ENCODE results near the gene ZNF613.

GRCh38 chr19:51921949-51922348 is 5.3 kb upstream of the ZNF613 start:
- TF ChIP-seq, protein P1, sequence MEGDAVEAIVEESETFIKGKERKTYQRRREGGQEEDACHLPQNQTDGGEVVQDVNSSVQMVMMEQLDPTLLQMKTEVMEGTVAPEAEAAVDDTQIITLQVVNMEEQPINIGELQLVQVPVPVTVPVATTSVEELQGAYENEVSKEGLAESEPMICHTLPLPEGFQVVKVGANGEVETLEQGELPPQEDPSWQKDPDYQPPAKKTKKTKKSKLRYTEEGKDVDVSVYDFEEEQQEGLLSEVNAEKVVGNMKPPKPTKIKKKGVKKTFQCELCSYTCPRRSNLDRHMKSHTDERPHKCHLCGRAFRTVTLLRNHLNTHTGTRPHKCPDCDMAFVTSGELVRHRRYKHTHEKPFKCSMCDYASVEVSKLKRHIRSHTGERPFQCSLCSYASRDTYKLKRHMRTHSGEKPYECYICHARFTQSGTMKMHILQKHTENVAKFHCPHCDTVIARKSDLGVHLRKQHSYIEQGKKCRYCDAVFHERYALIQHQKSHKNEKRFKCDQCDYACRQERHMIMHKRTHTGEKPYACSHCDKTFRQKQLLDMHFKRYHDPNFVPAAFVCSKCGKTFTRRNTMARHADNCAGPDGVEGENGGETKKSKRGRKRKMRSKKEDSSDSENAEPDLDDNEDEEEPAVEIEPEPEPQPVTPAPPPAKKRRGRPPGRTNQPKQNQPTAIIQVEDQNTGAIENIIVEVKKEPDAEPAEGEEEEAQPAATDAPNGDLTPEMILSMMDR (IDR thresholded peaks at IDR 0.05; ENCODE audit: low read depth, low read length, missing input control): no peak
- TF ChIP-seq EGR1 (IDR thresholded peaks at IDR 0.05; ENCODE audit: low read depth in 2 of 2): no peak
- no peak for TF ChIP-seq JUND (IDR thresholded peaks at IDR 0.05)
- TF ChIP-seq RAD21 (IDR thresholded peaks at IDR 0.05): no peak

Data from liver (tissue), 3 donors.